B cell (primary cell): ENCODE data around the gene STON2. TPM values are rescaled to one million over a fixed set of nuclear protein-coding genes. Genes with fewer than 3 reads are reported as not detected.

Experiments
- ATAC-seq: fragments of 200-7000 bp; cut with Tn5 transposase; one replicate; pipeline ENCODE4 v1.10.0; 2021; ENCODE audit warnings: low read depth, mild to moderate bottlenecking, moderate number of reproducible peaks, moderate library complexity
- CTCF ChIA-PET: fragments of 350-600 bp; sonication (Branson Sonifier 250); formaldehyde crosslinking; loops from one replicate; lab custom pipeline; 2021; ENCODE audit warnings: antibody characterized with exemption, inconsistent platforms; lab: Charles Lee
- POLR2A ChIA-PET: fragments of 350-600 bp; sonication (Branson Sonifier 250); formaldehyde crosslinking; loops from one replicate; lab custom pipeline; 2021; ENCODE audit warnings: antibody characterized with exemption; lab: Charles Lee
- DNase-seq: peaks from one replicate; pipeline ENCODE4 v3.0.0; 2013
- H2AFZ ChIP-seq: 2 replicates; pipeline ENCODE4 v1.6.1; 2012; ENCODE audit warnings: mild to moderate bottlenecking, low read depth, low read length; ENCODE audit not compliant: insufficient read depth, poor library complexity, severe bottlenecking
- H3K27ac ChIP-seq, 2 donors: 1 replicate in 1 of 2; 2 replicates in 1 of 2; pipeline ENCODE4 v1.5.1; 2012 to 2013; ENCODE audit warnings: low read length in 2 of 2, mild to moderate bottlenecking in 2 of 2, moderate library complexity in 1 of 2
- H3K27me3 ChIP-seq, 4 experiments: fragments of 200-600 bp in 1 of 4; sonication (generic) in 1 of 4; replicated peaks in 1 of 4; 1 replicate in 2 of 4; 2 replicates in 2 of 4; pipeline versions ENCODE4 v1.6.1 to v1.7.0; 2013 to 2016; ENCODE audit warnings: low read length in 3 of 4, mild to moderate bottlenecking in 2 of 4, mixed read lengths in 1 of 4, moderate library complexity in 1 of 4; ENCODE audit not compliant: insufficient read depth in 4 of 4, control insufficient read depth in 3 of 4; ENCODE audit errors: control extremely low read depth in 1 of 4
- H3K36me3 ChIP-seq, 2 experiments: replicated peaks in 1 of 2; 1 replicate in 1 of 2; 2 replicates in 1 of 2; pipeline versions ENCODE4 v1.6.1 to v1.7.1; 2013; ENCODE audit warnings: low read length in 1 of 2; ENCODE audit not compliant: insufficient read depth in 2 of 2, control insufficient read depth in 1 of 2; ENCODE audit errors: control extremely low read depth in 1 of 2, extremely low read depth in 1 of 2
- H3K4me1 ChIP-seq, 2 donors: fragments of 200-600 bp in 1 of 2; sonication (generic) in 1 of 2; 1 replicate in 1 of 2; 2 replicates in 1 of 2; pipeline versions ENCODE4 v1.5.1 to v1.6.1; 2013 to 2017; ENCODE audit warnings: low read length in 2 of 2; ENCODE audit not compliant: control insufficient read depth in 2 of 2, insufficient read depth in 2 of 2
- H3K4me2 ChIP-seq: replicated peaks from 2 replicates; pipeline ENCODE3; 2012; ENCODE audit warnings: mild to moderate bottlenecking, low read depth, low read length; ENCODE audit not compliant: poor library complexity, severe bottlenecking
- H3K4me3 ChIP-seq, 5 experiments: fragments of 200-600 bp in 1 of 5; sonication (generic) in 1 of 5; 1 replicate in 3 of 5; 2 replicates in 2 of 5; pipeline versions ENCODE4 v1.5.1 to v1.7.0; 2011 to 2016; ENCODE audit warnings: low read length in 4 of 5, mild to moderate bottlenecking in 4 of 5, low read depth in 2 of 5, control low read depth in 1 of 5, moderate library complexity in 1 of 5; ENCODE audit not compliant: insufficient read depth in 1 of 5; ENCODE audit errors: control extremely low read depth in 1 of 5, extremely low read depth in 1 of 5
- H3K79me2 ChIP-seq: fragments of 200-600 bp; sonication (generic); one replicate; pipeline ENCODE4 v1.6.0; 2016; ENCODE audit warnings: low read length; ENCODE audit not compliant: control insufficient read depth, insufficient read depth
- H3K9ac ChIP-seq: fragments of 200-600 bp; sonication (generic); 2 replicates; pipeline ENCODE4 v1.6.1; 2017; ENCODE audit warnings: mild to moderate bottlenecking, low read length, moderate library complexity
- H3K9me3 ChIP-seq, 3 donors: one replicate each; pipeline versions ENCODE4 v1.6.1 to v1.7.1; 2013; ENCODE audit warnings: low read length in 2 of 3; ENCODE audit not compliant: control insufficient read depth in 2 of 3, insufficient read depth in 1 of 3; ENCODE audit errors: control extremely low read depth in 1 of 3
- H4K20me1 ChIP-seq: 2 replicates; pipeline ENCODE4 v1.6.0; 2012; ENCODE audit warnings: mild to moderate bottlenecking, low read length; ENCODE audit not compliant: insufficient read depth, control insufficient read depth, poor library complexity, severe bottlenecking
- H3K27ac Mint-ChIP-seq: one replicate; pipeline ENCODE4 v1.8.0; 2021; ENCODE audit warnings: mixed read lengths
- H3K27me3 Mint-ChIP-seq: one replicate; pipeline ENCODE4 v1.8.0; 2021; ENCODE audit warnings: mixed read lengths
- H3K4me1 Mint-ChIP-seq: one replicate; pipeline ENCODE4 v1.8.0; 2021; ENCODE audit warnings: mixed read lengths
- H3K4me3 Mint-ChIP-seq: one replicate; pipeline ENCODE4 v1.8.0; 2021; ENCODE audit warnings: mixed read lengths
- H3K9me3 Mint-ChIP-seq: one replicate; pipeline ENCODE4 v1.8.0; 2022; ENCODE audit warnings: mixed read lengths; ENCODE audit not compliant: insufficient read depth
- CTCF ChIP-seq: fragments of 200-600 bp; IDR thresholded peaks from one replicate; pipeline ENCODE4 v1.8.0; 2022; ENCODE audit warnings: antibody characterized with exemption, mild to moderate bottlenecking
- EZH2 ChIP-seq: IDR thresholded peaks from 2 replicates; pipeline ENCODE4 v1.6.1; 2012; ENCODE audit warnings: borderline replicate concordance, low read depth, mild to moderate bottlenecking, moderate library complexity, low read length; ENCODE audit not compliant: insufficient read depth, poor library complexity, severe bottlenecking
- WGBS: methylation state at CpG from one replicate; pipeline ENCODE4 v1.1.5; 2013; ENCODE audit warnings: missing lambda C conversion rate; ENCODE audit not compliant: insufficient coverage; 5-methylcytosine and 5-hydroxymethylcytosine counted together
- intact Hi-C: fragments of 100-400 bp; cut with micrococcal nuclease; formaldehyde crosslinking; loops from one replicate; pipeline ENCODE4 v1.10.0; 2022
- polyA plus RNA-seq: library from polyadenylated mRNA; depleted of rRNA; stranded (reverse); fragments of >200 nt; gene quantifications from 2 replicates; pipeline ENCODE4 v1.2.3, GENCODE V29; 2012
- total RNA-seq, 2 donors: library from RNA; stranded (reverse); fragments of 120-200 nt in 1 of 2; gene quantifications; 1 replicate in 1 of 2; 2 replicates in 1 of 2; pipeline versions ENCODE4 v1.2.3 to v1.2.4, GENCODE V29; 2013 to 2022

STON2 gene
- total and polyA plus RNA-seq, 2 donors (not counting 1 experiment from before 2014, with no cell fraction given): 0.03 TPM; not detected in 1

GRCh38 chr14:81289516-81289915 lies 110.6 kb downstream of the STON2 start:
- H3K4me3 ChIP-seq: no peak overlapping the region
- H3K4me3 Mint-ChIP-seq: no peak overlapping the region
- peaks cover 26% of the 10 kb centered on the region for H3K27me3 Mint-ChIP-seq
- H3K9me3 Mint-ChIP-seq: peaks cover 2% of the 10 kb centered on the region
- no peaks in the 10 kb centered on the region for H3K4me1 ChIP-seq
- ChIA-PET CTCF (no interaction called here), POLR2A (no interaction called here)
- no peak overlapping the region for H2AFZ ChIP-seq
- no peak overlapping the region for H3K27ac Mint-ChIP-seq
- WGBS: 96% methylated on average over 4 of the region's 6 CpGs
- DNase-seq (no peak), ATAC-seq (no peak)
- H3K27ac ChIP-seq: no peak overlapping the region
- TF ChIP-seq EZH2: no peak
- no peak for TF ChIP-seq CTCF
- H3K4me1 Mint-ChIP-seq: peaks cover 2% of the 10 kb centered on the region
- no peaks in the 10 kb centered on the region for H3K36me3 ChIP-seq
- H3K4me2 ChIP-seq: no peak overlapping the region
- H3K9me3 ChIP-seq: peaks cover 0 to 1% (median 0%) of the 10 kb centered on the region in 3 donors
- no peaks in the 10 kb centered on the region for H3K79me2 ChIP-seq
- intact Hi-C loops: no loop called here
- H3K9ac ChIP-seq: no peak overlapping the region
- H4K20me1 ChIP-seq: no peaks in the 10 kb centered on the region
- H3K27me3 ChIP-seq: peaks cover 0 to 8% (median 0%) of the 10 kb centered on the region in 4 experiments

GRCh38 chr14:81286574-81287370 lies 113.4 kb downstream of the STON2 start:
- no peak overlapping the region for H3K4me3 Mint-ChIP-seq
- TF ChIP-seq EZH2 (no peak), CTCF (no peak)
- H3K27me3 Mint-ChIP-seq: peaks cover 20% of the 10 kb centered on the region
- H3K27ac Mint-ChIP-seq: no peak overlapping the region
- Histone ChIP-seq H3K4me1 (no peaks in the 10 kb centered on the region), H3K4me2 (no peak overlapping the region), H3K4me3 (no peak overlapping the region), H3K27ac (no peak overlapping the region), H2AFZ (no peak overlapping the region), H3K9me3 (no peaks in the 10 kb centered on the region), H4K20me1 (no peaks in the 10 kb centered on the region), H3K27me3 (peaks cover 0 to 8% (median 0%) of the 10 kb centered on the region in 4 experiments), H3K36me3 (no peaks in the 10 kb centered on the region), H3K79me2 (no peaks in the 10 kb centered on the region), H3K9ac (no peak overlapping the region)
- ChIA-PET CTCF (interaction anchor here (0.6 kb wide), 1 partner anchor 124 kb away, joined by 3 read pairs; no protein-coding TSS in a partner anchor), POLR2A (no interaction called here)
- intact Hi-C loops: no loop called here
- no peaks in the 10 kb centered on the region for H3K9me3 Mint-ChIP-seq
- peaks cover 2% of the 10 kb centered on the region for H3K4me1 Mint-ChIP-seq
- ATAC-seq (no peak), DNase-seq (no peak)
- WGBS: 97% methylated on average over 5 of the region's 8 CpGs
